H7 (cell line): ENCODE results near the gene RETN. TPM values are rescaled to one million over a fixed set of nuclear protein-coding genes. Genes with fewer than 3 reads are reported as not detected.

Experiments
- DNase-seq: peaks from one replicate; pipeline ENCODE4 v3.0.0; 2012
- H3K27me3 ChIP-seq: 2 replicates; pipeline ENCODE4 v1.6.0; 2011; ENCODE audit warnings: mild to moderate bottlenecking, low read length; ENCODE audit not compliant: control insufficient read depth, insufficient read depth
- H3K36me3 ChIP-seq: replicated peaks from 2 replicates; pipeline ENCODE4 v1.5.1; 2011; ENCODE audit warnings: low read length; ENCODE audit not compliant: control insufficient read depth, insufficient read depth
- H3K4me3 ChIP-seq: 2 replicates; pipeline ENCODE4 v1.5.1; 2011; ENCODE audit warnings: low read depth, mild to moderate bottlenecking, control low read depth, low read length, moderate library complexity; ENCODE audit not compliant: insufficient read depth
- total RNA-seq: library from RNA; depleted of rRNA; stranded (reverse); fragments of >200 nt; shearing (Covaris generic); gene quantifications from 2 replicates; pipeline ENCODE4 v1.2.3, GENCODE V29; 2014

RETN gene
- total RNA-seq, 1 experiment from 2014 or later, result not detected

- no peak overlapping the region for H3K4me3 ChIP-seq
- no peaks in the 10 kb centered on the region for H3K36me3 ChIP-seq
- DNase-seq, result peak; percentile 23
Observed at GRCh38 chr19:7661744-7662538, 6.9 kb upstream of the RETN start.

GRCh38 chr19:7662657-7663056 is 6.2 kb upstream of the RETN start:
- Histone ChIP-seq H3K27me3 (no peaks in the 10 kb centered on the region; the same call in 1 of the 2 replicates), H3K4me3 (no peak overlapping the region), H3K36me3 (no peaks in the 10 kb centered on the region)
- DNase-seq, result no peak

More at GRCh38 chr19:7661744-7662538, 6.9 kb upstream of the RETN start:
- no peaks in the 10 kb centered on the region; the same call in 1 of the 2 replicates for H3K27me3 ChIP-seq

- no peaks in the 10 kb centered on the region for H3K36me3 ChIP-seq
- DNase-seq, result no peak
- no peak overlapping the region for H3K4me3 ChIP-seq
- H3K27me3 ChIP-seq, result no peaks in the 10 kb centered on the region
Observed at GRCh38 chr19:7663706-7664105, 5.1 kb upstream of the RETN start.

- H3K36me3 ChIP-seq, result no peaks in the 10 kb centered on the region
- H3K4me3 ChIP-seq, result no peak overlapping the region
- H3K27me3 ChIP-seq, result peaks cover 12% of the 10 kb centered on the region
- DNase-seq, result no peak
Observed at GRCh38 chr19:7665076-7665475, 3.8 kb upstream of the RETN start.

GRCh38 chr19:7669641-7670040 is 792 bp downstream of the RETN start:
- Histone ChIP-seq H3K36me3 (no peaks in the 10 kb centered on the region), H3K27me3 (peaks cover 26% of the 10 kb centered on the region), H3K4me3 (peak overlapping the region; percentile 55; the same call in 1 of the 2 replicates)
- peak; percentile 65 for DNase-seq

GRCh38 chr19:7670150-7670783 is 1.4 kb downstream of the RETN start:
- peaks cover 26% of the 10 kb centered on the region for H3K27me3 ChIP-seq
- peak overlapping the region; percentile 55 for H3K4me3 ChIP-seq
- H3K36me3 ChIP-seq, result no peaks in the 10 kb centered on the region
- DNase-seq, result peak; percentile 80

GRCh38 chr19:7670790-7671189 is 1.9 kb downstream of the RETN start:
- DNase-seq, result no peak
- Histone ChIP-seq H3K4me3 (peak overlapping the region; percentile 55), H3K27me3 (peaks cover 26% of the 10 kb centered on the region), H3K36me3 (no peaks in the 10 kb centered on the region)

GRCh38 chr19:7672522-7672921 is 3.7 kb downstream of the RETN start:
- H3K27me3 ChIP-seq, result peaks cover 26% of the 10 kb centered on the region
- no peak overlapping the region for H3K4me3 ChIP-seq
- DNase-seq, result no peak
- no peaks in the 10 kb centered on the region for H3K36me3 ChIP-seq

- H3K27me3 ChIP-seq, result peaks cover 23% of the 10 kb centered on the region
- DNase-seq, result peak; percentile 92
- H3K4me3 ChIP-seq, result no peak overlapping the region
Observed at GRCh38 chr19:7674010-7675005, 5.5 kb downstream of the RETN start.

GRCh38 chr19:7676376-7676775 is 7.5 kb downstream of the RETN start:
- DNase-seq, result no peak
- H3K4me3 ChIP-seq, result no peak overlapping the region
- H3K36me3 ChIP-seq, result no peaks in the 10 kb centered on the region
- H3K27me3 ChIP-seq, result peaks cover 12% of the 10 kb centered on the region

More at GRCh38 chr19:7674010-7675005, 5.5 kb downstream of the RETN start:
- no peaks in the 10 kb centered on the region for H3K36me3 ChIP-seq

- H3K27me3 ChIP-seq, result peaks cover 12% of the 10 kb centered on the region
- no peak for DNase-seq
Observed at GRCh38 chr19:7676854-7677253, 8.0 kb downstream of the RETN start, which contains the start of gene MCEMP1. Gene MCEMP1 (plus strand): TSS chr19:7677090. CDS start chr19:7677121, 31 bp downstream.

GRCh38 chr19:7677669-7678311 is 8.9 kb downstream of the RETN start:
- H3K4me3 ChIP-seq, result no peak overlapping the region; the same call in 1 of the 2 replicates
- H3K36me3 ChIP-seq, result peaks cover 2% of the 10 kb centered on the region; the same call in 1 of the 2 replicates
- H3K27me3 ChIP-seq, result peaks cover 7% of the 10 kb centered on the region; the same call in 1 of the 2 replicates
- no peak for DNase-seq

More at GRCh38 chr19:7676854-7677253, 8.0 kb downstream of the RETN start, which contains the start of gene MCEMP1:
- Histone ChIP-seq H3K4me3 (no peak within 1 kb of the TSS), H3K36me3 (no peaks in the 10 kb centered on the region)

GRCh38 chr19:7678971-7679751 is 10.3 kb downstream of the RETN start:
- no peak for DNase-seq
- peaks cover 5% of the 10 kb centered on the region for H3K36me3 ChIP-seq
- no peak overlapping the region for H3K4me3 ChIP-seq
- H3K27me3 ChIP-seq, result peaks cover 7% of the 10 kb centered on the region; the same call in 1 of the 2 replicates
